Esophagus muscularis mucosa (tissue), 4 donors: ENCODE results near the gene PPARA. TPM values are rescaled to one million over a fixed set of nuclear protein-coding genes. Genes with fewer than 3 reads are reported as not detected.

Source experiments
- DNase-seq: peaks from one replicate; pipeline ENCODE4 v3.0.0-alpha.2; 2017; ENCODE audit errors: extremely low spot score
- H3K27ac ChIP-seq, 4 donors: fragments of 200-600 bp; sonication (generic); replicated peaks in 1 of 4; 1 replicate in 3 of 4; 2 replicates in 1 of 4; pipeline ENCODE4 v1.5.1; 2016 to 2019; ENCODE audit warnings: mild to moderate bottlenecking in 1 of 4
- H3K27me3 ChIP-seq, 4 donors: fragments of 200-600 bp; sonication (generic); one replicate each; pipeline versions ENCODE4 v1.5.1 to v1.6.0; 2016 to 2019
- H3K36me3 ChIP-seq, 4 donors: fragments of 200-600 bp; sonication (generic); one replicate each; pipeline ENCODE4 v1.5.1; 2016 to 2019
- H3K4me1 ChIP-seq, 4 donors: fragments of 200-600 bp; sonication (generic); one replicate each; pipeline ENCODE4 v1.5.1; 2016 to 2019
- H3K4me3 ChIP-seq, 4 donors: fragments of 200-600 bp; sonication (generic); 1 replicate in 2 of 4; 2 replicates in 2 of 4; pipeline ENCODE4 v1.5.1; 2016 to 2019; ENCODE audit warnings: mild to moderate bottlenecking in 4 of 4, moderate library complexity in 1 of 4
- H3K9me3 ChIP-seq, 4 donors: fragments of 200-600 bp; sonication (generic); 1 replicate in 3 of 4; 2 replicates in 1 of 4; pipeline ENCODE4 v1.5.1; 2016 to 2019
- CTCF ChIP-seq, 3 experiments: fragments of 200-600 bp in 2 of 3; fragments of 450-650 bp in 1 of 3; sonication (generic) in 2 of 3; IDR thresholded peaks; one replicate each; pipeline ENCODE4 v1.5.1; 2017 to 2019; ENCODE audit warnings: antibody characterized with exemption in 3 of 3, mild to moderate bottlenecking in 2 of 3, moderate library complexity in 1 of 3
- EP300 ChIP-seq: sonication (generic); formaldehyde crosslinking; IDR thresholded peaks from one replicate; pipeline ENCODE4 v1.6.1; 2017; ENCODE audit warnings: antibody characterized with exemption
- POLR2A ChIP-seq: fragments of 450-650 bp; IDR thresholded peaks from one replicate; pipeline ENCODE4 v1.6.1; 2017; ENCODE audit warnings: antibody characterized with exemption, moderate library complexity, mild to moderate bottlenecking, low read depth
- POLR2AphosphoS5 ChIP-seq, 2 donors: sonication (generic); formaldehyde crosslinking; IDR thresholded peaks; one replicate each; pipeline ENCODE4 v1.6.1; 2017; ENCODE audit warnings: antibody characterized with exemption in 2 of 2
- WGBS: methylation state at CpG from one replicate; pipeline ENCODE4 v1.1.5; 2018; 5-methylcytosine and 5-hydroxymethylcytosine counted together
- intact Hi-C: fragments of 100-400 bp; cut with DNase I; formaldehyde crosslinking; loops from one replicate; pipeline ENCODE4 v1.15.1; 2023
- total RNA-seq, 4 donors: library from RNA; depleted of rRNA; stranded (reverse); fragments of >200 nt; gene quantifications; one replicate each; pipeline versions ENCODE4 v1.1.0 to v1.2.1, GENCODE V29; 2016

PPARA gene
- total RNA-seq, 4 donors from 2014 or later: 17.0 to 50.9 (median 26.8) TPM

- intact Hi-C loops: no loop called here
- 94% methylated on average over 12 of the region's 12 CpGs for WGBS
These were observed 52.7 kb downstream of the PPARA start for GRCh38 chr22:46202897-46203600.

GRCh38 chr22:46203601-46203980, 53.3 kb downstream of the PPARA start:
- H3K9me3 ChIP-seq: peaks cover 0 to 7% (median 4%) of the 10 kb centered on the region in 4 donors
- no peak overlapping the region for H3K27ac ChIP-seq
- H3K27me3 ChIP-seq: no peaks in the 10 kb centered on the region
- no peak for DNase-seq
- intact Hi-C loops: no loop called here
- H3K36me3 ChIP-seq: peaks cover 8 to 54% (median 43%) of the 10 kb centered on the region in 4 donors
- peaks cover 0 to 9% (median 0%) of the 10 kb centered on the region in 4 donors for H3K4me1 ChIP-seq
- 96% methylated on average over 2 of the region's 7 CpGs for WGBS
- TF ChIP-seq EP300 (no peak), POLR2AphosphoS5 (IDR thresholded peaks at IDR 0.05) (no peak), POLR2A (no peak), CTCF (IDR thresholded peaks at IDR 0.05) (no peak)
- H3K4me3 ChIP-seq: no peak overlapping the region

More at GRCh38 chr22:46202897-46203600, 52.7 kb downstream of the PPARA start:
- Histone ChIP-seq H3K4me3 (no peak overlapping the region), H3K27me3 (no peaks in the 10 kb centered on the region), H3K36me3 (peaks cover 8 to 53% (median 43%) of the 10 kb centered on the region in 4 donors), H3K4me1 (peaks cover 0 to 9% (median 0%) of the 10 kb centered on the region in 4 donors), H3K9me3 (peaks cover 0 to 5% (median 1%) of the 10 kb centered on the region in 4 donors), H3K27ac (no peak overlapping the region)
- TF ChIP-seq EP300 (no peak), POLR2AphosphoS5 (IDR thresholded peaks at IDR 0.05) (no peak), CTCF (IDR thresholded peaks at IDR 0.05) (no peak), POLR2A (no peak)
- DNase-seq: no peak

- no peak for DNase-seq
- Histone ChIP-seq H3K4me1 (no peaks in the 10 kb centered on the region), H3K9me3 (peaks cover 0 to 19% (median 17%) of the 10 kb centered on the region in 4 donors), H3K27me3 (no peaks in the 10 kb centered on the region), H3K27ac (no peak overlapping the region), H3K36me3 (peaks cover 7 to 65% (median 28%) of the 10 kb centered on the region in 4 donors), H3K4me3 (no peak overlapping the region)
- WGBS: 91% methylated on average over 1 of the region's 1 CpG
- TF ChIP-seq POLR2A: no peak
- TF ChIP-seq CTCF (IDR thresholded peaks at IDR 0.05): no peak
- no peak for TF ChIP-seq POLR2AphosphoS5 (IDR thresholded peaks at IDR 0.05)
- TF ChIP-seq EP300: no peak
- intact Hi-C loops: no loop called here
These were observed 58.9 kb downstream of the PPARA start for GRCh38 chr22:46209262-46209661.

DNA sequence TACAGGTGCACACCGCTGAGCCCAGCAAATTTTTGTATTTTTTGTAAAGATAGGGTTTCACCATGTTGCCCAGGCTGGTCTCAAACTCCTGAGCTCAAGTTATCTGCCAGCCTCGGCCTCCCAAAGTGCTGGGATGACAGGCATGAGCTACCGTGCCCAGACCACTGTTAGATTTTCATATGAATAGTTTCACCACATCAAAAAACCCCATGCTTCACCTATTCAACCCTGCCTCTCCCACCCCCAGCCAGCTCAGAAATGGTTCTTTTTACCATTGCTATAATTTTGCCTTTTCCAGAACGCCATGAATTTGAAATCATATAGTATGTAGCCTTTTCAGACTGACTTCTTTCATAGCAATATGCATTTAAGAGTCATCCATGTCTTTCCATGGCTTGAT, 61.9 kb downstream of the PPARA start:
- no peak for DNase-seq
- H3K36me3 ChIP-seq: peaks cover 18 to 84% (median 46%) of the 10 kb centered on the region in 4 donors
- intact Hi-C loops: no loop called here
- no peaks in the 10 kb centered on the region for H3K27me3 ChIP-seq
- H3K4me3 ChIP-seq: no peak overlapping the region
- 94% methylated on average over 4 of the region's 4 CpGs for WGBS
- no peaks in the 10 kb centered on the region for H3K4me1 ChIP-seq
- TF ChIP-seq POLR2AphosphoS5 (IDR thresholded peaks at IDR 0.05) (no peak), EP300 (no peak), POLR2A (no peak)
- H3K27ac ChIP-seq: no peak overlapping the region
- peaks cover 0 to 19% (median 16%) of the 10 kb centered on the region in 4 donors for H3K9me3 ChIP-seq

DNA sequence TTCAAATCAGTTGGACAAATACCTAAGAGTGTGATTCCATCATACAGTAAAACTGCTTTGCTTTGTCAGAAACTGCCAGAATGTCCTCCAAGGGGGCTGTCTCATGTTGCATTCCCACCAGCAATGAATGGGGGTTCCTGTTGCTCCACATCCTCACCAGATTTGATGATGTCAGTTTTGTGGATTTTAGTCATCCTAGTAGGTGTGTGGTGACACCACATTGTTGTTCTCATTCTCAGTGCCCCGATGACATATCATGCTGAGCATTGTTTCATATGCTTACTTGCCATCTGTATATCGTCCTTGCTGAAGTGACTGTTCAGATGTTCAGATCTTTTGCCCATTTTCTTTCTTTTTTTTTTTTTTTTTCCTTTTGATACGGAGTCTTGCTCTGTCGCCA, 62.7 kb downstream of the PPARA start:
- H3K36me3 ChIP-seq: peaks cover 21 to 90% (median 48%) of the 10 kb centered on the region in 4 donors
- peaks cover 0 to 19% (median 15%) of the 10 kb centered on the region in 4 donors for H3K9me3 ChIP-seq
- TF ChIP-seq POLR2AphosphoS5 (IDR thresholded peaks at IDR 0.05): no peak
- no peak for TF ChIP-seq POLR2A
- no peak for TF ChIP-seq CTCF (IDR thresholded peaks at IDR 0.05)
- no peak for TF ChIP-seq EP300
- 97% methylated on average over 4 of the region's 4 CpGs for WGBS
- H3K4me3 ChIP-seq: no peak overlapping the region
- no peaks in the 10 kb centered on the region for H3K27me3 ChIP-seq
- intact Hi-C loops: no loop called here
- no peak overlapping the region for H3K27ac ChIP-seq
- DNase-seq: no peak
- no peaks in the 10 kb centered on the region for H3K4me1 ChIP-seq
